NCI-H526 treated with DMSO at 0.1 percent for 48 hours (cell line): Measurements from ENCODE around the gene STK40.

Source experiments
- DNase-seq: peaks from one replicate; lab custom pipeline; 2025; lab: John Stamatoyannopoulos, UW

Gene STK40

DNA sequence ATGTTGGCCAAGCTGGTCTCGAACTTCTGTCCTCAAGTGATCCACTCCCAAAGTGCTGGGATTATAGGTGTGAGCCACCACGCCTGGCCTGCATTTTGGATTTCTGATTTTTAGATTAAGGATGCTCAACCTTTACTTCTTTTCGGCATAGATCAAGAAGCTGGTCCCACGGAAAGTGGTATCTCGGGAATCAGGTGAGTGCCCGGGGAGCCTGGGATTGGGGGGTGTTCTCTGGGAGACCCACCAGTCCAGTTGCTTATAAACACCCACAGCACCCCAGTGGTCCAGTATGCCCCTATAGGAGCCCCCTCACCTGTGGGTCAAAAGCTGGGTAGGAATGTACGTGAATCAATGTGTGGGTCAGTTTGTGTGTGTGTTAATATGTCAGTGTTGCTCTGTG, 76.3 kb downstream of the STK40 start:
- no peak for DNase-seq

DNA sequence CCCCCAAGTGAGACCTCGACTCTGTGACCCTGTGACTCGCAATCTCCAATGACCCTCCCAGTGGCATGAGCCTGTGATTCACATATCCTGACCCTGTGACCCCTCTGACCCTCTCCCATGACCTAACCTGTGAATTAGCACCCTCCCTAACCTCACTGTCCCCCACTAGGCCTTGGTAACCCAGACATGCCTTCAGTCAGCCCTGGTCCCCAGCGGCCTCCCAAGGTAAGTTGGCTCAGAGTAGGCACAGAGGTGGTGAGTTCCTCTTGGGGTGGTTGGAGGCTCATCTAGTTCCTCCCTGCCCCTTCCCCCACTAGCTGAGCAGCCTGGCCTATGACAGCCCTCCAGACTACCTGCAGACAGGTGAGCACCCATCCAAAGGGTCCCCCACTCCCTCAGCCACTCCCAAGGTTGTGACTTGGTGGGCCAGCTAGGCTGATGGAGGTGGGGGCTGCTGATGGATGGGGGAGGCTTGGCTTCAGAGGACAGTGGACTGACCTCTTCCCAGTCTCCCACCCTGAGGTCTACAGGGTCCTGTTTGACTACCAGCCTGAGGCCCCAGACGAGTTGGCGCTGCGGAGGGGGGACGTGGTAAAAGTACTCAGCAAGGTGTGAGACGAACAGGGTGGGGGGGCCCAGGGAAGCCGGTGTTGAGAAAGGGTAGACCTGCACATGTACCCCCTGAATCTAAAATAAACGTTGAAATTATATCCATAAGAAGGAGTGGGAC, 78.0 kb downstream of the STK40 start:
- DNase-seq: no peak

DNA sequence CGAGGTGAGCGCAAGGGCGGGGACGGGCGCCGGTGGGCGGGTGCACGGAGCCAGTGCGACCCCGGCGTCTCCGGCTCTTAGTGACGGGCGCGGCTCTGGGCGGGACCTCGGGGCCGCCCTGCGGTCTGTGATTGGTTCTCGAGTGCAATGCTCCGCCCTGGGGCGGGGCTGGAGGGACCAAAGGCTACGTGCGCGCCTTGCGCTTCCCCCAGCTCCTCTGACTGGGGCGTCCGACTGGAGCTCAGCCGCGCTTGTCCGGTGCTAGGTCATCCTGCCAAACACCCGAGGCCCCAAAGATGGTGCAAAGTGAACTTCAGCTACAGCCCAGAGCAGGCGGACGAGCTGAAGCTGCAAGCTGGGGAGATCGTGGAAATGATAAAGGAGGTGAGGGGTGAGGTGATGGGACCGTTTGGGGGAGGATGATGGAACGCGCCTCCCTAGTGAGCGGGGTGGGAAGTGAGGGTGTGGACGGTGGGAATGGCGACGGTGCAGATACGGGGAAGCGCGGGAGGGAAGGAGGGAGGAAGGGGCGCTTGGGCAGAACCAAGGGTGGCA, 78.7 kb downstream of the STK40 start:
- DNase-seq: peak; percentile 98

DNA sequence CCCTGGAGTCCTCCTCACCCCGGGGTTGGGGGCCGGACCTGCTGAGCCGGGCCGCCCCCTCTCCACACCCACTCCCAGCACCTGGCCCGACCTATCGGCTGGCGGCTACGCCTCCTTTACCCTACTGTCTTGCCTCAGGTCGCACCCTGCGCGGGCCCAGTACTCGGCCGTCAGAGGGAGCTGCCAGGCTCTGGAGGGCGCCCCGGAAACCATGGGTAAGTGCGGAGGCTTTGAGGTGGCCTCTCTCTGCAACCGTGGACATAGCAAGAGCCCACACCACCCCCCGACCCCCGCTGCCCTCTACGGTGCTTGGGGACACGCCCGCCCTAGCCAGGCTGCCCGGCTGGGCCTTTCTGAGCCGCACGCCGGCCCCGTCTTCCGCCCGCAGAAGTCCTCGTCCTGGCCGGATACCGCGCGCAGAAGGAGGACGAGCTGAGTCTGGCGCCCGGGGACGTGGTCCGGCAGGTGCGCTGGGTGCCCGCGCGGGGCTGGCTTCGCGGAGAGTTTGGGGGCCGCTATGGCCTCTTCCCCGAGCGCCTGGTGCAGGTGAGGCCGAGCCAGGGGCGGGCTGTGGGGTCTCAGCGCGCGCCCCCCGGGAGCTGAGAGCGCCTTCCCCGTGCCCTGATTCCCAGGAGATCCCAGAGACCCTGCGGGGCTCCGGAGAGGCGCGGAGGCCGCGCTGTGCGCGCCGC, 79.4 kb downstream of the STK40 start, which contains the start of gene SH3D21:
TSS of gene SH3D21 (plus strand) at position 159 of the 692 bp plus-strand sequence. CDS start at position 212, 53 bp downstream.
- DNase-seq: peak; percentile 86

DNA sequence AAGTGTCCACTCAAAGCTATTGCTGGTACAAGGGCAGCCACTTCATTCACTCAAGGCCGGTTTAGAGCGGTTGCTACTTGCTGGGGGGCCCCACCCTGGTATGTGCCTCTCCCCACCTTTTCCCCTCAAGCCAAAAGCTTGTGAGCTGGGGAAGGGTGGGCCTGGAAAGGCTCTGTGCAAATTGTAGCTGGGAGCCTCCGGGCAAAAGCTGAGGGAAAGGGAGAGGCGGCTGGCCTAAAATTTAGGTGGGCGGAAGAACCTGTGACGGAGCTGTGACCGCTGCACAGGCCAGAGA, 79.9 kb downstream of the STK40 start:
- no peak for DNase-seq

DNA sequence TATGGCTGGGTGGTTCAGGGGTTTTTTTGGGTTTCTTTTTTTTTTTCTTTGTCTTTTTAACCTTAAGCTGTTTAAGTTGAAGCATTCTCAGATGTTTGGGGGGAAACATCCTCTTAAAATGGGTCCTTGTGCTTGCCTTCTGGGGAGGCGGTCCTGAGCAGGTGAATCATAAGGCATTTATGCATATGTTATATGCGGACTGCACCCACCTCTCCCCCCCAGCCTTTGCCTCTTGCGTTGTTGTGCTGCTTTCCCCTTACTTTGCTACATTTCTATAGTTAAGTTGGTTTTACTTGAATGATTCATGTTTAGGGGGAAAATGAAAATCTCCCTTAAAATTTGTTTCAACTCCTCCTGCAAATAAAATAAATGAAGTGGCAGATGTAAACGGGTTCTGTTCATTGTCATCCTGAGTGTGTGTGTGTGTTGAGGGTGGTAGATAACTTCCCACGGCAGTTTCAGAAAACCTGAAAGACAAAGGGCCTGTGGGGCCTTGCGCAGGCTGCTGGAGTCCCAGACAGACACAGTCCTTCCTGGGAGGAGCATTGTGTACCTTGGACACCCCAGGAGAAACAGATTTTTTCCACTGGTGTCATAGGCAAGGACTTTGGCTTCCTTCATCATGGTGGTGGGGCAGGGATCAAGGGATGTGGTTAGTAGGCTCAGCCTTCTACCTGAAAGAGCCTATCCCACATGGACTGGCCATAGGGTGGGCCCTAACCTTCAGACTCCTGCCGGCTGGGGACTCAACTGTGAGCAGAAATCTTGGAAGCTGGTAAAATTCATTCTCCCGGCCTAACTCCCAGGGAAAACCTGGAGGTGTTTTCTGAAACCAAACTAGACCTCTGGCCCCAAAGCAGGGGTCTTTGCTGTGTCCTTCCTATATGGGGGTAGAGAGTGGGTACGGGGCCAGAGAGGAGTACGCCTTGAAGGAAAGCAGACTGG, 80.5 kb downstream of the STK40 start:
- DNase-seq: no peak

DNA sequence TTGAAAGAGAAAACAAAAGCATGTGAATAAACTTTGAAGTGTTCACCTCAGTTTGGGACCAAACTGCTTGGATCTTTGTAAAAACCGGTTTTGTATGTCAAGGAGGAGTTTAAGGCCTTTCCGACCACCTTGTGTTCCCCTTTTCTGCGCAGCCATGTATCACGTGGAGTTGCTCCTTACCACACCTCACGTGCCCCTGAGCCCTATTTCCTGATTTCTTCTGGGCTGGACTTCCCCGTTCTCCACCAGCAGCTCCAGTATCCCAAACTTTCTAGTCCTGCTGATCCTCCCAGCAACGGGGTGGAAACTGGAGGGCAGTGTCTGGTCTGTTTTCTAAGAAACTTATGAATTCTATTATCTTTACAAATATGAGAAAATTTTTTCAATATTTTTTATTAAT, 81.2 kb downstream of the STK40 start:
- no peak for DNase-seq

DNA sequence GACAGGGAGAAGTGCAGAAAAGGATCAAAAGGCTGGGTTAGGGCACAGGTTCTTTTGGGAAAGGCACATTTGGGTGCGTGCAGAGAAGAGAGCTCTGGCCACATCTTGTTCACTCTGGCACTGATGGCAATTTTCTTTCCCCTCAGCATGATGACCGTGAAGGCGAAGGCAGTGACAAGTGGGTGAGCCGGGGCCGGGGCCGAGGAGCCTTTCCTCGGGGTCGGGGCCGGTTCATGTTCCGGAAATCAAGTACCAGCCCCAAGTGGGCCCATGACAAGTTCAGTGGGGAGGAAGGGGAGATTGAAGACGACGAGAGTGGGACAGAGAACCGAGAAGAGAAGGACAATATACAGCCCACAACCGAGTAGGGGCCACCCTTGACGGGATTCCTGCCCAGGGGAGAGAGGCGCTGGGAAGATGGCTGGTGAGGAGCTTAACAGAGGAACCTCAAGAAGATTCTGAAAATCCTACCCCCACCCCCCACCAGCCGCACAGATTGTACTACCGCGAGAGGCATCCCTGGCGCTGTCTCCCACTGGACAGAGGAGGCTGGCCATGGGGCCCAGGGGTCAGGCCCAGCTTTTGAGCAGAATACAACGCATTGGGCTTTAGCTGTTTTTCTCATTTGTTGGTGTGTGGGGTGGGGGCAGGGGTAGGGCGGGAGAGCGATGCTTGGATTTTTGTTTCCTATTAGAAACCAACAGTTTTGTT, 81.9 kb downstream of the STK40 start:
- no peak for DNase-seq

DNA sequence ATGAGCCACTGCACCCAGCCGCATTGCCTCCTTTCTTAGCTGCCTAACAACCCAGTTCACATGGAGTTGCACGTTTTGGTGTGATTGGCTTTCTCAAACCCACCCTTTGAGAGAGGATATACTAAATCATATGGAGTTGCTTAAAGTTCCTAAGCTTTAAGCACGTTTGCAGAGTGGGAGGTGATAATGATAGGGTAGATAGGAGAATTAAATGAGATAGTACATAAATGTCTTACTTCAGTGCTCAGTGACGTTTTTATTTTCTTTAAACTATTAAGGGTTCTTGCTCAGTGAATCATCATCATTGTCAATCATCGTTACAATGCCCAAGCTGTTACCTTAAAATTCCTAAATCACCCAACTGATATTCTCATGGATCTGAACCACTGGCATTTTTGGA, 82.5 kb downstream of the STK40 start:
- DNase-seq: no peak

DNA sequence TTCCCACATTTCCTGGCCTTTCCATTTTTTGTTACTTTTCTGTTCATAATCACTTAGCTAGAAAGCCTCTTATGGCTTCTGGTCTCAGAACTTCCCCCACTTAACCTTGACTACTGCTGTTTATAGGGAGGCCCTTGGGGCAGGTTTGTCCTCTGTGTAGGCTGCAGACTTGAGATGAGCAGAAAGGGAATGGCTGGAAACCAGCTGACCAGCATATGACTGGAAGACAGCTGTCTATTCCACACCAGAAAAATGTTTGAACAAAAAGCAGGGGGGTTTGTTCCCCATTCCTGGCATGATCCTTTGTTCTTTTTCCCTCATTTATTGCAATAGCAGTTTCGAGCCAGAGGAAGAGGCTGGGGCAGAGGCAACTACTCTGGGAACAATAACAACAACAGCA, 84.5 kb downstream of the STK40 start:
- no peak for DNase-seq

DNA sequence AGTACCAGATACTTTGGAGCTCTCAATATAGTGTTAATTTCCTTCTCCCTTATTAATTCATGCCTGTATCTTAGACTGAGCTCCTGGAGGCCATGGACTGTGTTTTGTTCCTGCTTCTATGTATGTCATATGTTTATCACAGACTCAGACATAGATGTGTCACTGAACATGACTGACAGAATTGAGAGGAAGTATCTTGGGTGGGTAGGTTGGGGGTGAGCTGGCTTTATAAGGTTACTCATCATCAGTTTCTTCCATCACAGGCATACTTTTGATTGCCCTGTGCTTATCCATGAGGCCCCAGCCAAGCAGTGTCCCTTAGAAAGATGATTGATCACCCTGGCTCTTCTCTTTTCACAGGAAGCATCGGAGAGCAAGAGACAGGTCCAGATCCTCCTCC, 85.2 kb downstream of the STK40 start:
- DNase-seq: no peak

DNA sequence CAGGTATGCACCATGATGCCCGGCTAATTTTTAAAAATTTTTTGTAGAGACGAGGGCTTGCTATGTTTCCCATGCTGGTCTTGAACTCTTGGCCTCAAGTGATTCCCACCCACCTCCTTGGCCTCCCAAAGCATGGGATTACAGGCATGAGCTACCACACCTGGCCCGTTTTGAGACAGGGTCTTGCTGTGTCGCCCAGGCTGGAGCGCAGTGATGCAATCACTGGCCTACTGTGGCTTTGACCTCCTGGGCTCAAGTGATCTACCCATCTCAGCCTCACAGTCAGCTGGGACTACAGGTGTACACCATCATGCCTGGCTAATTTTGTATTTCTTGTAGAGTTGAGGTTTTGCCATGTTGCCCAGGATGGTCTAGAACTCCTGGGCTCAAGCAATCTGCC, 87.1 kb downstream of the STK40 start:
- no peak for DNase-seq

DNA sequence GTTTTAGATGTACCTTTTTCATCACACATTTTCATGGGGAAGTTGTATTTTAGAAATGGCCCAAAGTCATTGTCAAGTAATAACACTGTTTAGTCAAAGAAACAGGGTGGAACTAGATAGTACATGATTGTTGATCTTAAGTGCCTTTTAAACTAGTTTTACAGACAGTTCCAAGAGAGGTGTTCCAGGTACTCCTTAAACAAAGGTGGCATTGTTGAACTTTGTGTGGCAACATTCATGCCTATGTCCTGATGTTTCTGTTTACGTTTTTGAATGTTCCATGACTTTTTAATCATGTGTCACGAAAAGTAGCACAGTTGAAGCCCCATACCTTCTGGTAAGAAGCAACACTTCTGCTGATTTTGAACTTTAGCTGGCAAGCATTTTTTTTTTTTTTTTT, 88.7 kb downstream of the STK40 start:
- no peak for DNase-seq

DNA sequence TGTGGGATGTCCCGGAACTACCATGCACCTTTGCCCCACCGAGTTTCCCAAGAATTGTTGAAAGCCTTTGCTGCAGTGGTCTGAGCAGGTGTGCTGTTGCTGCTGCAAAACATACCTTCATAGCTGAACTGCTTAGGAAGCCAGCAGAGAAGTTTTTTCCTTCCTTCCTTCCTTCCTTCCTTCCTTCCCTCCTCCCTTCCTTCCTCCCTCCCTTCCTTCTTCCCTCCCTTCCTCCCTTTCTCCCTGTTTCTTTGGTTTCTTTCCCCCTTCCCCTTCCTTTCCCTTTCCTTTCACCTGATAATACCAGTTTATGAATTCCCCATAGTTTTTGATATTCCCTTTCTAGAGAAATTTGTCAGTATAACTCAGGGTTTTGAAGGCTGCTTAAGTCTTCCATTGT, 90.3 kb downstream of the STK40 start:
- DNase-seq: no peak
